ENCODE results near the gene DEXI. TPM values are rescaled to one million over a fixed set of nuclear protein-coding genes. Genes with fewer than 3 reads are reported as not detected.

DEXI gene
- total and polyA plus RNA-seq, 2 of the 13 experiments (the other 11 are each of a cell fraction or from before 2014, with no cell fraction given) = 51.5 to 70.4 TPM

- peak; percentile 14; the same call in 1 of the 2 replicates for TF ChIP-seq GMEB2 (CRISPR knock-in tag; IDR thresholded peaks at IDR 0.05; ENCODE audit: low read depth)
- TF ChIP-seq ZNF883 (CRISPR knock-in tag; IDR thresholded peaks at IDR 0.05; ENCODE audit: not compliant biosample characterization) = peak; percentile 32
- peak; percentile 82; the same call in 1 of the 2 replicates for TF ChIP-seq ZBTB25 (CRISPR knock-in tag; IDR thresholded peaks at IDR 0.05)
- peak; percentile 24; the same call in 1 of the 2 replicates for TF ChIP-seq HDAC2 (CRISPR knock-in tag; IDR thresholded peaks at IDR 0.05)
- no peak for TF ChIP-seq MTA3 (CRISPR knock-in tag; IDR thresholded peaks at IDR 0.05)
- no peak for TF ChIP-seq TBL1XR1 (IDR thresholded peaks at IDR 0.05; ENCODE audit: borderline replicate concordance, low read length, partially characterized antibody)
- peak; percentile 71 for TF ChIP-seq GMEB1 (CRISPR knock-in tag; IDR thresholded peaks at IDR 0.05; ENCODE audit: borderline replicate concordance)
- no peak for TF ChIP-seq NFIC (IDR thresholded peaks at IDR 0.05; ENCODE audit: low read length)
- TF ChIP-seq HNF4A (CRISPR knock-in tag; IDR thresholded peaks at IDR 0.05) = no peak
- no peak for TF ChIP-seq ZNF33B (CRISPR knock-in tag; IDR thresholded peaks at IDR 0.05)
- TF ChIP-seq MEF2D (CRISPR knock-in tag; IDR thresholded peaks at IDR 0.05) = 0 out of 2 replicates have a peak, but pooled peaks have one; percentile 9
- no peak for TF ChIP-seq DMTF1 (CRISPR knock-in tag; IDR thresholded peaks at IDR 0.05)
- TF ChIP-seq KDM1A (CRISPR knock-in tag; IDR thresholded peaks at IDR 0.05) = no peak
- no peak for TF ChIP-seq NCOR1 (IDR thresholded peaks at IDR 0.05; ENCODE audit: borderline replicate concordance, low read length)
- 0 out of 2 replicates have a peak, but pooled peaks have one; percentile 10 for TF ChIP-seq ZNF362 (CRISPR knock-in tag; IDR thresholded peaks at IDR 0.05; ENCODE audit: borderline replicate concordance)
- no peak for TF ChIP-seq CEBPB (IDR thresholded peaks at IDR 0.05; ENCODE audit: borderline replicate concordance, low read depth, low read length)
- TF ChIP-seq SRSF9 (IDR thresholded peaks at IDR 0.05; ENCODE audit: borderline replicate concordance, insufficient read depth, low read depth, low read length, poor library complexity, severe bottlenecking) = no peak
- TF ChIP-seq ZNF674 (CRISPR knock-in tag; IDR thresholded peaks at IDR 0.05; ENCODE audit: low read depth) = no peak
These were observed at the start of gene DEXI (continued) for GRCh38 chr16:10942352-10943063.
